Activated CD8-positive, alpha-beta T cell treated with anti-CD3 and anti-CD28 coated beads for 36 hours (primary cell): ENCODE measurements around the gene MIER2. TPM values are rescaled to one million over a fixed set of nuclear protein-coding genes. Genes with fewer than 3 reads are reported as not detected.

Experiments
- ATAC-seq: fragments of 200-7000 bp; cut with Tn5 transposase; one replicate; pipeline ENCODE4 v1.10.0; 2021; ENCODE audit warnings: mild to moderate bottlenecking, moderate library complexity
- CTCF ChIA-PET: fragments of 350-600 bp; sonication (Branson Sonifier 250); formaldehyde crosslinking; loops from one replicate; lab custom pipeline; 2021; ENCODE audit warnings: antibody characterized with exemption; lab: Charles Lee
- POLR2A ChIA-PET: fragments of 350-600 bp; sonication (Branson Sonifier 250); formaldehyde crosslinking; loops from one replicate; lab custom pipeline; 2021; ENCODE audit warnings: antibody characterized with exemption; lab: Charles Lee
- DNase-seq: peaks from one replicate; pipeline ENCODE4 v3.0.0-alpha.2; 2020
- H3K27ac Mint-ChIP-seq: one replicate; pipeline ENCODE4 v1.8.0; 2021; ENCODE audit warnings: mild to moderate bottlenecking, mixed read lengths
- H3K27me3 Mint-ChIP-seq: one replicate; pipeline ENCODE4 v1.8.0; 2021; ENCODE audit warnings: mixed read lengths
- H3K36me3 Mint-ChIP-seq: one replicate; pipeline ENCODE4 v1.8.0; 2021; ENCODE audit warnings: low read depth, mixed read lengths
- H3K4me1 Mint-ChIP-seq: one replicate; pipeline ENCODE4 v1.8.0; 2021; ENCODE audit warnings: low read depth, mixed read lengths
- H3K4me3 Mint-ChIP-seq: one replicate; pipeline ENCODE4 v1.8.0; 2021; ENCODE audit warnings: mild to moderate bottlenecking, moderate library complexity, mixed read lengths
- H3K9me3 Mint-ChIP-seq: one replicate; pipeline ENCODE4 v1.8.0; 2021; ENCODE audit warnings: mixed read lengths
- intact Hi-C: fragments of 100-400 bp; cut with micrococcal nuclease; formaldehyde crosslinking; loops from one replicate; pipeline ENCODE4 v1.10.0; 2022
- total RNA-seq, 2 experiments: library from RNA; stranded (reverse); gene quantifications; one replicate each; pipeline ENCODE4 v1.2.3, GENCODE V29; 2021
- TF ChIP-seq, protein P1 (sequence below): fragments of 200-600 bp; IDR thresholded peaks from one replicate; pipeline ENCODE4 v1.8.0; 2022; ENCODE audit warnings: antibody characterized with exemption, mild to moderate bottlenecking

MIER2 gene
- total RNA-seq, 2 experiments from 2014 or later: 20.0 to 20.4 TPM

DNA sequence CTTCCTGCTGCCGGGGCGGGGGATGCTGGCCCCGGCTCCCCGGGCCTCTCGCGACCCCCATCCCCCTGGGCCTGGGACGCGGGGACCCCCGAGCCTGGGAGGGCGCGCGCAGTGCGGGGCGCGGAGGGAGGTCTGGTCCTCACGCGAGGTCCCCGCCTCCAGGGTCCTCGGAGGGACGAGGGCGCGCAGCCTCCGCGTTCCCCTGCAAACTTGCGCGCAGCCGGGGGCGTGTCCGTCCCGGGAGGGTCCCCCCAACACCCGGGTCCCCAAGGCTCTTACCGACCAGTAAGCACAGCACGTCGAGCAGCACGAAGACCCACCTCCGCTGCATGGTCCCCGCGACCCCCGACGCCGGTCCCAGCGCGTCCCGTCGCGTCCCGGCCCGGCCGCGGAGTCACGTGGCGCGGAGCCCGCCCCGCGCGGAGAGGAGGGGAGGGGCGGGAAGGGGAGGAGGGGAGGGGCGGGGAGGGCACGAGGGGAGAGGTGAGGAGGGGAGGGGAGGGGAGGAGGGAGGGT is 53.5 kb downstream of the MIER2 start, which contains the start of gene PLPP2:
PLPP2 (minus strand) TSS at position 398 of the 516 bp plus-strand sequence; CDS start at position 331, 67 bp downstream.
- ChIA-PET CTCF (no interaction called here), POLR2A (no interaction called here)
- intact Hi-C loops: no loop called here
- Mint-ChIP-seq H3K4me3 (peak within 1 kb of the TSS; percentile 24), H3K27me3 (peaks cover 52% of the 10 kb centered on the region), H3K27ac (no peak within 1 kb of the TSS), H3K4me1 (peaks cover 13% of the 10 kb centered on the region), H3K9me3 (no peaks in the 10 kb centered on the region), H3K36me3 (no peaks in the 10 kb centered on the region)
- TF ChIP-seq, protein P1, sequence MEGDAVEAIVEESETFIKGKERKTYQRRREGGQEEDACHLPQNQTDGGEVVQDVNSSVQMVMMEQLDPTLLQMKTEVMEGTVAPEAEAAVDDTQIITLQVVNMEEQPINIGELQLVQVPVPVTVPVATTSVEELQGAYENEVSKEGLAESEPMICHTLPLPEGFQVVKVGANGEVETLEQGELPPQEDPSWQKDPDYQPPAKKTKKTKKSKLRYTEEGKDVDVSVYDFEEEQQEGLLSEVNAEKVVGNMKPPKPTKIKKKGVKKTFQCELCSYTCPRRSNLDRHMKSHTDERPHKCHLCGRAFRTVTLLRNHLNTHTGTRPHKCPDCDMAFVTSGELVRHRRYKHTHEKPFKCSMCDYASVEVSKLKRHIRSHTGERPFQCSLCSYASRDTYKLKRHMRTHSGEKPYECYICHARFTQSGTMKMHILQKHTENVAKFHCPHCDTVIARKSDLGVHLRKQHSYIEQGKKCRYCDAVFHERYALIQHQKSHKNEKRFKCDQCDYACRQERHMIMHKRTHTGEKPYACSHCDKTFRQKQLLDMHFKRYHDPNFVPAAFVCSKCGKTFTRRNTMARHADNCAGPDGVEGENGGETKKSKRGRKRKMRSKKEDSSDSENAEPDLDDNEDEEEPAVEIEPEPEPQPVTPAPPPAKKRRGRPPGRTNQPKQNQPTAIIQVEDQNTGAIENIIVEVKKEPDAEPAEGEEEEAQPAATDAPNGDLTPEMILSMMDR: no peak
- ATAC-seq (no peak), DNase-seq (no peak)

DNA sequence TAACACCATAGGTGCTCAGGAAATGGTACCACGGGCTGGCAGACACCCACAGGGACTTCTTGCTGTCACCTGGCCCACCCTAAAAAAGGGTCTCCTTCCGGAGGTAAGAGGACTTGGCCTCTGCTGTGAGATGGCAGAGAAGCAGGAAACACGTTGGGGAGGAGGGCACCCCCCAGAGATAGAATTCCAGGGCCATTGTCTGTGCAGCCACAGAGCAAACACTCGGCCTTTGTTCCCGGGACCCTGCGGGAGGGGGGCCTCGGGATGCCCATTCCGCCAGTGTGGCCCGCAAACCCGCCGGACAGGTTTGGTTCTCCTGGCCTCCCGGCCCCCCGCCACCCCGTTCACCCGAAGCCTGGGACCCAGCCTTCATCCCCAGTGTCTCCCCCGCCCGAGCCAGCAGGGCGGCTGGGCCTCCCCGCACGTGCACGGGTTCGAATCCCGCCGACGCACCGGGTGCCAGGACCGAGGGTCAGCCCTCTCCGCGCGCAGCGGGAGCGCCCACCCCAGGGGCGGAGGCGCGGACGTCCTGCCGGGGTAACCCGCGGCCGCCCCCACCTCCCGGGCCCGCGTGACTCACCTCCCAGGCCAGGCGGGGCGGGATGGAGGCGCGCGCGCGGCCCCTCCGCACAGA is 54.1 kb downstream of the MIER2 start:
- Mint-ChIP-seq H3K36me3 (no peaks in the 10 kb centered on the region), H3K4me3 (peak overlapping the region; percentile 24), H3K27ac (no peak overlapping the region), H3K27me3 (peaks cover 52% of the 10 kb centered on the region), H3K4me1 (peaks cover 13% of the 10 kb centered on the region), H3K9me3 (no peaks in the 10 kb centered on the region)
- intact Hi-C loops: no loop called here
- CTCF ChIA-PET: no interaction called here
- TF ChIP-seq, protein P1: no peak
- peak; percentile 35 for DNase-seq
- POLR2A ChIA-PET: no interaction called here
- ATAC-seq: peak; percentile 40

DNA sequence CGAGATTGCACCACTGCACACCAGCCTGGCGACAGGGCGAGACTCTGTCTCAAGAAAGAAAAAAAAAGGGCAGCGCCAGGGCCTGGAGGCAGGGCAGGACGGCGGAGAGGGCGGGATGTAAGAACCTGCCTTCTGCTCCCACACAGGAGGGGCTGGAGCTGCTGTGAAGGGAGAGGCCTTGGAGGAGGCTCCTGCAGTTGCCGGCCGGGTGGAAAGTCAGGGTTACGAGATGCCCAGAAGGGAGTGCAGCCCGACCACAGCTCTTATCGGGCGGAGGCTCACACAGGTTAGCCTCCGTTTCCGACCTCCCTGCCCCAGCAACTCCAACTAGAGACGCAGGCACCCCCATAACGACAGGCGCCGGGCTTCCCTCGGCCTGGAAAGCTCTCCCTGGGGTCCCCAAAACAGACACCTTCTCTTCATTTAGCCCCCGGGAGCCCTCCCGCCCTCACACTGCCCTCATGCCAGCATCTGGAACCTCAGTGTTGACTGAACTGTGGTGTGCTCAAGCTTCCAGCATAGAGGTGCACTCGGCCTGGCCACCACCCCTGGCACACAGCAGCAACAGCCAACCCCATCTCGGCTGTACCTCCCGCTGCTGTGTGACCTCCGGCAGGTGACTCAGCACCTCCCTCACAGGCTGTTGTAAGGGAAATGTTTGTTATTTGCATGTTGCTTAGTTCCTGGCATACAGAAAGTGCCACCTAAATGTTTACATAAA is 54.8 kb downstream of the MIER2 start:
- POLR2A ChIA-PET: no interaction called here
- intact Hi-C loops: no loop called here
- Mint-ChIP-seq H3K36me3 (no peaks in the 10 kb centered on the region), H3K9me3 (no peaks in the 10 kb centered on the region), H3K27me3 (peaks cover 47% of the 10 kb centered on the region), H3K4me1 (peaks cover 12% of the 10 kb centered on the region), H3K27ac (no peak overlapping the region), H3K4me3 (peak overlapping the region; percentile 24)
- DNase-seq: peak; percentile 62
- peak; percentile 83 for ATAC-seq
- CTCF ChIA-PET: no interaction called here
- TF ChIP-seq, protein P1: no peak

DNA sequence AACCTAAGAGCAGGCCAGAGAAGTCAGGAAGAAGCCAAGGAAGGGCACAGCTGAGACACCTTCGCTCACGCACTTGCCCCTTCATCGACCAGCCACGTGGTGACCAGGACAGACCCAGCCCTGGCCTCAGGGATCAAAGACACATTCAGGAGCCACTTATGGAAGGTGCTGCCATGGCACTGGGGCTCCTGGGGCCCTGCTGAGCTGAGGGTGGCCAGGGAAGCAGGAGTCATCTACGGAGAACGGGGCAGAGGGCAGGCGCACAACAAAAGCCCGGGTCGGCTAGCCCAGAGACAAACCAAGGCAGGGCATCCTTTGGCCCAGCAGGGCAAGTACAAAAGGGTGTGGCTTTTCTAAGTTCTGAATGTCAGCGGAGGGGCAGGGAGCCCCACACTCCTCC is 55.7 kb downstream of the MIER2 start:
- H3K36me3 Mint-ChIP-seq: no peaks in the 10 kb centered on the region
- H3K27ac Mint-ChIP-seq: no peak overlapping the region
- DNase-seq (no peak), ATAC-seq (no peak)
- no peak overlapping the region for H3K4me3 Mint-ChIP-seq
- peaks cover 7% of the 10 kb centered on the region for H3K4me1 Mint-ChIP-seq
- H3K9me3 Mint-ChIP-seq: no peaks in the 10 kb centered on the region
- CTCF ChIA-PET: interaction anchor here (1.8 kb wide), 1 partner anchor 22 kb away, joined by 4 read pairs; no protein-coding TSS in a partner anchor
- peaks cover 39% of the 10 kb centered on the region for H3K27me3 Mint-ChIP-seq
- intact Hi-C loops: no loop called here
- POLR2A ChIA-PET: no interaction called here
- TF ChIP-seq, protein P1: no peak
